GM23248 (cell line): ENCODE results near the gene CPHXL2. TPM values are rescaled to one million over a fixed set of nuclear protein-coding genes. Genes with fewer than 3 reads are reported as not detected.
A peak's percentile ranks its signal among the peaks of the same experiment; 100 is the strongest.

ENCODE experiments used
- DNase-seq: peaks from one replicate; pipeline ENCODE4 v3.0.0-alpha.2; 2015
- H2AFZ ChIP-seq: fragments of 200-600 bp; sonication (generic); 2 replicates; pipeline ENCODE4 v1.6.1; 2016; ENCODE audit warnings: antibody characterized with exemption
- H3F3A ChIP-seq: fragments of 200-600 bp; sonication (generic); 2 replicates; pipeline ENCODE4 v1.6.1; 2016; ENCODE audit warnings: mild to moderate bottlenecking, antibody characterized with exemption, mixed run types; ENCODE audit not compliant: insufficient read depth
- H3K27ac ChIP-seq: fragments of 200-600 bp; sonication (generic); 2 replicates; pipeline ENCODE4 v1.5.1; 2016; ENCODE audit warnings: mild to moderate bottlenecking
- H3K27me3 ChIP-seq: fragments of 200-600 bp; sonication (generic); replicated peaks from 2 replicates; pipeline ENCODE4 v1.6.1; 2016; ENCODE audit warnings: mild to moderate bottlenecking; ENCODE audit not compliant: insufficient read depth
- H3K36me3 ChIP-seq: fragments of 200-600 bp; sonication (generic); 2 replicates; pipeline ENCODE4 v1.6.1; 2016; ENCODE audit warnings: low read depth, mild to moderate bottlenecking
- H3K4me1 ChIP-seq: fragments of 200-600 bp; sonication (generic); 2 replicates; pipeline ENCODE4 v1.6.1; 2016; ENCODE audit warnings: mild to moderate bottlenecking; ENCODE audit not compliant: insufficient read depth
- H3K4me2 ChIP-seq: fragments of 200-600 bp; sonication (generic); one replicate; pipeline ENCODE4 v1.6.1; 2016; ENCODE audit warnings: mild to moderate bottlenecking; ENCODE audit not compliant: unreplicated experiment
- H3K4me3 ChIP-seq: fragments of 200-600 bp; sonication (generic); 2 replicates; pipeline ENCODE4 v1.5.1; 2016; ENCODE audit warnings: mild to moderate bottlenecking
- H3K79me2 ChIP-seq: fragments of 200-600 bp; sonication (generic); 2 replicates; pipeline ENCODE4 v1.6.1; 2016; ENCODE audit warnings: mild to moderate bottlenecking; ENCODE audit not compliant: insufficient read depth
- H3K9ac ChIP-seq: fragments of 200-600 bp; sonication (generic); 2 replicates; pipeline ENCODE4 v1.6.1; 2016; ENCODE audit warnings: mild to moderate bottlenecking
- H3K9me2 ChIP-seq: fragments of 200-600 bp; sonication (generic); 2 replicates; pipeline ENCODE4 v1.6.1; 2016; ENCODE audit warnings: mixed run types, mild to moderate bottlenecking, moderate library complexity; ENCODE audit not compliant: insufficient read depth
- H3K9me3 ChIP-seq: fragments of 200-600 bp; sonication (generic); one replicate; pipeline ENCODE4 v1.6.1; 2017; ENCODE audit warnings: low read depth
- H4K20me1 ChIP-seq: fragments of 200-600 bp; sonication (generic); 2 replicates; pipeline ENCODE4 v1.6.0; 2016; ENCODE audit not compliant: insufficient read depth
- EZH2 ChIP-seq: fragments of 200-600 bp; sonication (generic); IDR thresholded peaks from 2 replicates; pipeline ENCODE4 v1.6.1; 2018; ENCODE audit warnings: antibody characterized with exemption, mild to moderate bottlenecking; ENCODE audit not compliant: insufficient read depth, poor library complexity, severe bottlenecking
- EZH2phosphoT487 ChIP-seq: fragments of 200-600 bp; sonication (generic); IDR thresholded peaks from 2 replicates; pipeline ENCODE4 v1.6.1; 2018; ENCODE audit warnings: antibody characterized with exemption, moderate library complexity, mild to moderate bottlenecking, low read depth; ENCODE audit not compliant: insufficient read depth
- WGBS, 2 experiments: methylation state at CpG; one replicate each; pipeline ENCODE4 v1.1.6; 2015 to 2017; ENCODE audit warnings: low lambda C conversion rate in 2 of 2, low coverage in 1 of 2; ENCODE audit errors: missing lambda C conversion rate in 2 of 2; 5-methylcytosine and 5-hydroxymethylcytosine counted together
- in situ Hi-C: fragments of 300-500 bp; cut with MboI; formaldehyde crosslinking; loops from 2 replicates; pipeline ENCODE4 v1.15.0; 2020
- polyA plus RNA-seq: library from polyadenylated mRNA; unstranded; fragments of >200 nt; fragmentation: Nextera tagmentation; extraction: Ambion mirVana; gene quantifications from 2 replicates; pipeline ENCODE4 v1.2.1, GENCODE V29; 2016
- total RNA-seq: library from RNA; depleted of rRNA; stranded (reverse); fragments of >200 nt; shearing (Covaris generic); gene quantifications from 2 replicates; pipeline ENCODE4 v1.2.3, GENCODE V29; 2014

CPHXL2 gene
- total and polyA plus RNA-seq, 2 experiments from 2014 or later, result 0.15 TPM; not detected in 1

DNA sequence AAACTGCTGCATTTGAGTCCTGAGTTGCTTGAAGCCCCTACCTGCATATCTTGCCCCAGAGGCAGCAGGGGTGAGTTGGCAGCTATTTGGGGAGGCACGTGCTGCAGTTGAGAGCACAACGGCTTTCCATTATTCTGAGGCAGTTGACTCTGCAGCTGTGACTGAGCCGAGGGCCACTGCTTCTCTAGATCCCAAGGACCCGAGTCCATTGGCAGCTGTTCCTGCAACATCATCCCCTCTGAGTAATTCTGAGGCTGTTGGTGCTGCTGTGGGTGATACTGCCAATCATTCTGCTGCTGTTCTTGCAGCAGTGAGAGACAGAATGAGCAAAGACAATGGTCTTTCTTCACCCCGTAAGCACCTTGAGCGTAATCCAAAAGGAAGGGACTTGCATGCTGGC is 16.5 kb downstream of the CPHXL2 start:
- Histone ChIP-seq H3K4me3 (no peak overlapping the region), H3K9ac (no peak overlapping the region), H4K20me1 (no peaks in the 10 kb centered on the region), H3K4me1 (no peaks in the 10 kb centered on the region), H3F3A (no peaks in the 10 kb centered on the region), H3K27ac (no peak overlapping the region), H3K27me3 (no peaks in the 10 kb centered on the region), H3K36me3 (peaks cover 40% of the 10 kb centered on the region), H3K4me2 (no peak overlapping the region), H3K79me2 (peaks cover 35% of the 10 kb centered on the region), H2AFZ (no peak overlapping the region), H3K9me3 (no peaks in the 10 kb centered on the region), H3K9me2 (no peaks in the 10 kb centered on the region)
- 92 to 96% methylated on average over 6 of the region's 6 CpGs for WGBS, 2 experiments
- in situ Hi-C loops, result no loop called here
- DNase-seq, result no peak
- TF ChIP-seq EZH2phosphoT487 (no peak), EZH2 (no peak)

DNA sequence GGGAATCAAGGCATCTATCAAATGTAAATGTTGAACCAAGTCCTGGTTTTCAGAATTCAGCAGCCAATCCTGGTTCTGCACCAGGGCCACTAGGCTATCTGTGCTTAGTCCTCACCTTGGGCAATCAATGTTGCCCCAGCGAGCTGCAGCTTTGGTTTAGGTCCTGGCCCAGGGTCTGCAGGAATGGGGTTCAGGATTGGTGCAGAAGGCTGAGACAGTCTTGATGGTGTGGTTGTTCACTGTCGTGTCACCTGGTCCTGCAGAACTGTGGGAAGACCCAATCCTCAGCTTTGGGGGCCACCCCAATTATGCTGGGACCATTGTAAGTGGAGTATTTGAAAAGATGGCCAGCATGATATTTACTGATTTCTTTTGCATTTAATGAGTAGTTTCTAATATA is 18.6 kb downstream of the CPHXL2 start:
- 95 to 100% methylated on average over 2 of the region's 2 CpGs for WGBS, 2 experiments
- peaks cover 5% of the 10 kb centered on the region; the same call in 1 of the 2 replicates for H4K20me1 ChIP-seq
- no peak for DNase-seq
- H3K4me2 ChIP-seq, result no peak overlapping the region
- no peak overlapping the region for H2AFZ ChIP-seq
- no peaks in the 10 kb centered on the region for H3K9me3 ChIP-seq
- H3K36me3 ChIP-seq, result peaks cover 51% of the 10 kb centered on the region
- no peak overlapping the region for H3K4me3 ChIP-seq
- no peak for TF ChIP-seq EZH2
- TF ChIP-seq EZH2phosphoT487, result no peak
- peaks cover 13% of the 10 kb centered on the region for H3K4me1 ChIP-seq
- H3K79me2 ChIP-seq, result peaks cover 56% of the 10 kb centered on the region
- in situ Hi-C loops, result no loop called here
- H3K27me3 ChIP-seq, result no peaks in the 10 kb centered on the region
- no peak overlapping the region for H3K9ac ChIP-seq
- peaks cover 10% of the 10 kb centered on the region for H3F3A ChIP-seq
- H3K27ac ChIP-seq, result no peak overlapping the region
- no peaks in the 10 kb centered on the region for H3K9me2 ChIP-seq

DNA sequence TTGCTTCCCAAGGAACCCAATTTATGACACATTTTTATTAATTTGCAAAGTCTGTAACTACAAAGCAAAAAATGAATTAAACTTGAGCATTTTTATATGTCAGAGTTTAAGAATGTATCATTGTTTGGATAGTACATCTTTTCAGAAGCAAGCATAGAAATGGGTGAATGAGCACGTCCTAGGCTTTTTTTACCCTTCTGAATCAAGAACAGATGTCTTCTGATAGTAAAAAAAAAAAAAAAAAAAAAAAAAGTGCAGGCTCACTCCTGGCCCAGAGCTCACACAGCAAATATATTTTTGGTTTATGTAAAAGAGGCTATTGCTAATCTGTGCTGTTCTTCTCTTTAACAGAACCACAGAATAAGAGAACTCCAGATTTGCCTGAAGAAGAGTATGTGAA is 22.9 kb downstream of the CPHXL2 start:
- peaks cover 16% of the 10 kb centered on the region for H3F3A ChIP-seq
- in situ Hi-C loops, result no loop called here
- no peaks in the 10 kb centered on the region for H3K9me3 ChIP-seq
- WGBS, 2 experiments, result 0 to 2% methylated on average over 1 of the region's 1 CpG
- H3K9me2 ChIP-seq, result no peaks in the 10 kb centered on the region
- H4K20me1 ChIP-seq, result peaks cover 24% of the 10 kb centered on the region; the same call in 1 of the 2 replicates
- H3K27me3 ChIP-seq, result no peaks in the 10 kb centered on the region
- no peak for TF ChIP-seq EZH2phosphoT487
- TF ChIP-seq EZH2, result no peak
- peaks cover 99% of the 10 kb centered on the region for H3K79me2 ChIP-seq
- peak overlapping the region; percentile 58 for H3K27ac ChIP-seq
- H3K4me1 ChIP-seq, result peaks cover 45% of the 10 kb centered on the region
- H3K9ac ChIP-seq, result peak overlapping the region; percentile 31; the same call in 1 of the 2 replicates
- H2AFZ ChIP-seq, result no peak overlapping the region
- peak overlapping the region; percentile 84 for H3K4me2 ChIP-seq
- peak; percentile 70 for DNase-seq
- H3K36me3 ChIP-seq, result peaks cover 47% of the 10 kb centered on the region
- no peak overlapping the region for H3K4me3 ChIP-seq

GRCh38 chr16:75648265-75649076 is 28.3 kb downstream of the CPHXL2 start:
- Histone ChIP-seq H3K36me3 (peaks cover 15% of the 10 kb centered on the region), H3F3A (peaks cover 9% of the 10 kb centered on the region), H3K4me3 (peak overlapping the region; percentile 91), H3K4me1 (peaks cover 44% of the 10 kb centered on the region), H3K9me3 (no peaks in the 10 kb centered on the region), H3K9me2 (no peaks in the 10 kb centered on the region), H3K4me2 (peak overlapping the region; percentile 84), H3K9ac (peak overlapping the region; percentile 97), H4K20me1 (peaks cover 21% of the 10 kb centered on the region; the same call in 1 of the 2 replicates), H3K27me3 (no peaks in the 10 kb centered on the region), H3K79me2 (peaks cover 93% of the 10 kb centered on the region), H2AFZ (peak overlapping the region; percentile 89), H3K27ac (peak overlapping the region; percentile 87)
- in situ Hi-C loops, result no loop called here
- no peak for TF ChIP-seq EZH2phosphoT487
- TF ChIP-seq EZH2, result no peak
- peak; percentile 92 for DNase-seq
- 0 to 2% methylated on average over 60 to 62 of the region's 62 CpGs for WGBS, 2 experiments
